Heart left ventricle (tissue), 16 donors: Measurements from ENCODE around the gene MDFIC. TPM values are rescaled to one million over a fixed set of nuclear protein-coding genes. Genes with fewer than 3 reads are reported as not detected.

Source experiments
- ATAC-seq, 4 donors: fragments of 200-7000 bp; cut with Tn5 transposase; one replicate each; pipeline ENCODE4 v1.9.1; 2020 to 2022; ENCODE audit warnings: moderate library complexity in 4 of 4, mild to moderate bottlenecking in 3 of 4, moderate number of reproducible peaks in 1 of 4
- DNase-seq, 5 donors: peaks; one replicate each; pipeline ENCODE4 v3.0.0-alpha.2; 2020
- H3K27ac ChIP-seq, 12 donors: fragments of 200-600 bp; sonication (generic) in 4 of 12; one replicate each; pipeline versions ENCODE4 v1.5.0 to v1.8.0; 2016 to 2022; ENCODE audit warnings: mild to moderate bottlenecking in 2 of 12
- H3K27me3 ChIP-seq, 9 donors: fragments of 200-600 bp; sonication (generic) in 2 of 9; one replicate each; pipeline versions ENCODE4 v1.5.1 to v1.8.0; 2016 to 2022; ENCODE audit warnings: mild to moderate bottlenecking in 3 of 9
- H3K36me3 ChIP-seq, 9 donors: fragments of 200-600 bp; sonication (generic) in 2 of 9; one replicate each; pipeline versions ENCODE4 v1.5.0 to v1.8.0; 2018 to 2022; ENCODE audit warnings: mild to moderate bottlenecking in 2 of 9
- H3K4me1 ChIP-seq, 12 donors: fragments of 200-600 bp; sonication (generic) in 4 of 12; one replicate each; pipeline versions ENCODE4 v1.5.0 to v1.8.0; 2016 to 2022; ENCODE audit warnings: mild to moderate bottlenecking in 3 of 12
- H3K4me3 ChIP-seq, 12 donors: fragments of 200-600 bp; sonication (generic) in 4 of 12; one replicate each; pipeline versions ENCODE4 v1.5.0 to v1.8.0; 2017 to 2022; ENCODE audit warnings: mild to moderate bottlenecking in 9 of 12, moderate library complexity in 4 of 12
- H3K9me3 ChIP-seq, 12 donors: fragments of 200-600 bp; sonication (generic) in 4 of 12; one replicate each; pipeline versions ENCODE4 v1.5.0 to v1.8.0; 2016 to 2022; ENCODE audit warnings: mild to moderate bottlenecking in 1 of 12
- CTCF ChIP-seq, 12 donors: fragments of 200-600 bp; sonication (generic) in 4 of 12; IDR thresholded peaks; one replicate each; pipeline versions ENCODE4 v1.5.0 to v1.8.0; 2018 to 2022; ENCODE audit warnings: antibody characterized with exemption in 12 of 12, mild to moderate bottlenecking in 5 of 12
- POLR2A ChIP-seq, 2 donors: fragments of 450-650 bp; IDR thresholded peaks; one replicate each; pipeline ENCODE4 v1.6.1; 2017; ENCODE audit warnings: antibody characterized with exemption in 2 of 2, mild to moderate bottlenecking in 2 of 2, moderate library complexity in 2 of 2
- WGBS, 4 donors: extraction: QIAGEN DNeasy Blood & Tissue Kit in 2 of 4; methylation state at CpG; one replicate each; pipeline versions ENCODE4 v1.1.5 to v1.1.7; 2013 to 2018; 5-methylcytosine and 5-hydroxymethylcytosine counted together
- intact Hi-C, 10 donors: fragments of 100-400 bp; cut with DNase I; formaldehyde crosslinking; loops; one replicate each; pipeline versions ENCODE4 v1.11.1 to v1.14.2; 2022
- polyA plus RNA-seq, 2 donors: library from polyadenylated mRNA; stranded (reverse); fragments of 200-250 nt; gene quantifications; one replicate each; pipeline ENCODE4 v1.2.3, GENCODE V29; 2013
- total RNA-seq, 9 donors: library from RNA; depleted of rRNA in 2 of 9; stranded (reverse); fragments of >200 nt in 2 of 9; fragmentation: NEBNext Ultra II Directional in 3 of 9; extraction: Animal tissue kit (Norgen Biotek cat#: 25700) in 3 of 9; gene quantifications; one replicate each; pipeline versions ENCODE4 v1.1.0 to v1.2.4, GENCODE V29; 2016 to 2023
- donor health status: ischemic (EF 13 %, LVEDD 7.1; RV severe dilation, severe dysfunction).
- donor health status: healthy with polysubstance abuse.
- donor health status: DM: no; HTN: yes; CAD: no.
- donor health status: DM: no; HTN: no; CAD: no.
- donor health status: ischemic (EF 25% LVEDD 6.9; RV normal size, moderate dysfunction).
- donor health status: ischemic (EF 25% LVEDD 5.7; RV mildly dilated, moderate dysfunction).
- donor health status: healthy.
- donor health status: DM: yes; HTN: yes; CAD: no.
- donor health status: ischemic (EF 35%, LVEDD 5.7; RV mildly dilated, moderate dysfunction).
- donor health status: nonischemic (EF 11% LVEDD 7.7; RV severe dilation, severe dysfunction).
- donor health status: DM: yes; HTN: yes; CAD: no.
- donor health status: PGD.
- donor health status: ischemic (EF 29% LVEDD 5.4; RV normal size, mild dysfunction).
- donor health status: nonischemic (EF 23%, LVEDD 6.1; RV moderate dilation, normal function).

MDFIC gene
- total and polyA plus RNA-seq, 11 donors: 11.2 to 51.8 (median 28.3) TPM

GRCh38 chr7:115038158-115038557, 116.3 kb downstream of the MDFIC start:
- Histone ChIP-seq H3K9me3 (no peaks in the 10 kb centered on the region), H3K36me3 (no peaks in the 10 kb centered on the region), H3K27me3 (no peaks in the 10 kb centered on the region), H3K4me3 (no peak overlapping the region), H3K4me1 (no peaks in the 10 kb centered on the region), H3K27ac (no peak overlapping the region)
- TF ChIP-seq POLR2A (IDR thresholded peaks at IDR 0.05): no peak
- WGBS, 4 donors: 92 to 98% (median 96%) methylated on average over 4 of the region's 4 CpGs
- DNase-seq: no peak
- no peak for ATAC-seq
- intact Hi-C loops: no loop called here

GRCh38 chr7:115040057-115040456, 118.2 kb downstream of the MDFIC start:
- H3K4me1 ChIP-seq: no peaks in the 10 kb centered on the region
- DNase-seq: no peak
- no peaks in the 10 kb centered on the region for H3K36me3 ChIP-seq
- H3K9me3 ChIP-seq: no peaks in the 10 kb centered on the region
- H3K27me3 ChIP-seq: no peaks in the 10 kb centered on the region
- 80 to 89% (median 86%) methylated on average over 8 of the region's 8 CpGs for WGBS, 4 donors
- TF ChIP-seq CTCF (IDR thresholded peaks at IDR 0.05): no peak
- TF ChIP-seq POLR2A (IDR thresholded peaks at IDR 0.05): no peak
- ATAC-seq: no peak
- intact Hi-C loops: no loop called here
- no peak overlapping the region for H3K27ac ChIP-seq
- H3K4me3 ChIP-seq: no peak overlapping the region

GRCh38 chr7:115040495-115040894, 118.6 kb downstream of the MDFIC start:
- H3K9me3 ChIP-seq: no peaks in the 10 kb centered on the region
- TF ChIP-seq CTCF (IDR thresholded peaks at IDR 0.05) (no peak), POLR2A (IDR thresholded peaks at IDR 0.05) (no peak)
- intact Hi-C loops: no loop called here
- no peak for DNase-seq
- H3K36me3 ChIP-seq: no peaks in the 10 kb centered on the region
- H3K27me3 ChIP-seq: no peaks in the 10 kb centered on the region
- H3K4me3 ChIP-seq: no peak overlapping the region
- no peak for ATAC-seq
- no peak overlapping the region for H3K27ac ChIP-seq
- no peaks in the 10 kb centered on the region for H3K4me1 ChIP-seq

- ATAC-seq: no peak
- H3K4me1 ChIP-seq: no peaks in the 10 kb centered on the region
- H3K9me3 ChIP-seq: no peaks in the 10 kb centered on the region
- intact Hi-C loops: no loop called here
- no peaks in the 10 kb centered on the region for H3K27me3 ChIP-seq
- H3K4me3 ChIP-seq: no peak overlapping the region
- TF ChIP-seq CTCF (IDR thresholded peaks at IDR 0.05): no peak
- TF ChIP-seq POLR2A (IDR thresholded peaks at IDR 0.05): no peak
- no peak overlapping the region for H3K27ac ChIP-seq
- 49 to 62% (median 57%) methylated on average over 2 of the region's 2 CpGs for WGBS, 4 donors
- no peaks in the 10 kb centered on the region for H3K36me3 ChIP-seq
- no peak for DNase-seq
Measured at GRCh38 chr7:115042596-115042995, 120.7 kb downstream of the MDFIC start.

- H3K9me3 ChIP-seq: no peaks in the 10 kb centered on the region
- no peak overlapping the region for H3K4me3 ChIP-seq
- DNase-seq (no peak), ATAC-seq (no peak)
- no peak for TF ChIP-seq POLR2A (IDR thresholded peaks at IDR 0.05)
- TF ChIP-seq CTCF (IDR thresholded peaks at IDR 0.05): no peak
- H3K27me3 ChIP-seq: no peaks in the 10 kb centered on the region
- 31 to 56% (median 40%) methylated on average over 2 of the region's 2 CpGs for WGBS, 4 donors
- intact Hi-C loops: no loop called here
- H3K4me1 ChIP-seq: no peaks in the 10 kb centered on the region
- no peak overlapping the region for H3K27ac ChIP-seq
- H3K36me3 ChIP-seq: no peaks in the 10 kb centered on the region
Measured at GRCh38 chr7:115043605-115044004, 121.7 kb downstream of the MDFIC start.
